Liver (tissue), 9 donors: Measurements from ENCODE around the gene TUT7. TPM values are rescaled to one million over a fixed set of nuclear protein-coding genes. Genes with fewer than 3 reads are reported as not detected.

Experiments
- DNase-seq: peaks from one replicate; pipeline ENCODE4 v3.0.0-alpha.2; 2017; ENCODE audit warnings: low spot score
- H3K27ac ChIP-seq, 2 donors: one replicate each; pipeline ENCODE4 v1.7.0; 2013; ENCODE audit warnings: inconsistent platforms in 2 of 2, low read length in 2 of 2, control low read depth in 1 of 2, low read depth in 1 of 2, mild to moderate bottlenecking in 1 of 2
- H3K27me3 ChIP-seq, 4 donors: one replicate each; pipeline versions ENCODE4 v1.6.1 to v1.7.0; 2013; ENCODE audit warnings: low read length in 3 of 4, inconsistent platforms in 1 of 4, mild to moderate bottlenecking in 1 of 4, moderate library complexity in 1 of 4; ENCODE audit not compliant: control insufficient read depth in 4 of 4, insufficient read depth in 4 of 4
- H3K36me3 ChIP-seq, 4 donors: one replicate each; pipeline versions ENCODE4 v1.6.1 to v1.7.0; 2013; ENCODE audit warnings: low read length in 3 of 4, mild to moderate bottlenecking in 3 of 4, low read depth in 1 of 4, moderate library complexity in 1 of 4; ENCODE audit not compliant: control insufficient read depth in 4 of 4, insufficient read depth in 3 of 4
- H3K4me1 ChIP-seq, 4 donors: one replicate each; pipeline versions ENCODE4 v1.6.1 to v1.7.0; 2013; ENCODE audit warnings: low read length in 3 of 4, mild to moderate bottlenecking in 3 of 4, moderate library complexity in 1 of 4; ENCODE audit not compliant: control insufficient read depth in 4 of 4, insufficient read depth in 4 of 4
- H3K4me3 ChIP-seq, 3 donors: one replicate each; pipeline versions ENCODE4 v1.6.1 to v1.7.0; 2013; ENCODE audit warnings: low read length in 3 of 3, control low read depth in 1 of 3, low read depth in 1 of 3, mild to moderate bottlenecking in 1 of 3
- H3K9ac ChIP-seq, 2 donors: one replicate each; pipeline ENCODE4 v1.7.0; 2013; ENCODE audit warnings: low read length in 2 of 2, mild to moderate bottlenecking in 2 of 2, moderate library complexity in 2 of 2, control low read depth in 1 of 2, low read depth in 1 of 2
- H3K9me3 ChIP-seq, 4 donors: one replicate each; pipeline versions ENCODE4 v1.6.1 to v1.7.0; 2013; ENCODE audit warnings: low read length in 3 of 4; ENCODE audit not compliant: control insufficient read depth in 4 of 4
- ATF3 ChIP-seq: IDR thresholded peaks from 2 replicates; pipeline ENCODE4 v1.6.1; 2016; ENCODE audit warnings: antibody characterized with exemption
- FOXA2 ChIP-seq: IDR thresholded peaks from 2 replicates; pipeline ENCODE4 v1.6.1; 2016; ENCODE audit warnings: antibody characterized with exemption
- GABPA ChIP-seq, 2 donors: IDR thresholded peaks in 1 of 2; conservative IDR thresholded peaks in 1 of 2; 2 replicates each; pipeline ENCODE4 v1.6.1; 2016; ENCODE audit warnings: antibody characterized with exemption in 2 of 2, mild to moderate bottlenecking in 1 of 2, moderate library complexity in 1 of 2
- HNF4A ChIP-seq, 2 donors: conservative IDR thresholded peaks; 2 replicates each; pipeline ENCODE4 v1.6.1; 2016; ENCODE audit warnings: antibody characterized with exemption in 2 of 2, mild to moderate bottlenecking in 2 of 2
- HNF4G ChIP-seq: IDR thresholded peaks from 2 replicates; pipeline ENCODE4 v1.6.1; 2016; ENCODE audit warnings: antibody characterized with exemption
- JUND ChIP-seq, 2 donors: IDR thresholded peaks; 2 replicates each; pipeline ENCODE4 v1.6.1; 2016; ENCODE audit warnings: antibody characterized with exemption in 2 of 2
- MAX ChIP-seq: IDR thresholded peaks from 2 replicates; pipeline ENCODE4 v1.6.1; 2016; ENCODE audit warnings: antibody characterized with exemption
- NR2F2 ChIP-seq: IDR thresholded peaks from 2 replicates; pipeline ENCODE4 v1.6.1; 2016; ENCODE audit warnings: antibody characterized with exemption
- RAD21 ChIP-seq, 2 donors: IDR thresholded peaks; 2 replicates each; pipeline ENCODE4 v1.6.1; 2016; ENCODE audit warnings: antibody characterized with exemption in 2 of 2, mild to moderate bottlenecking in 2 of 2
- RXRA ChIP-seq, 2 donors: IDR thresholded peaks; 2 replicates each; pipeline ENCODE4 v1.6.1; 2017 to 2018; ENCODE audit warnings: antibody characterized with exemption in 2 of 2, mild to moderate bottlenecking in 1 of 2
- YY1 ChIP-seq: IDR thresholded peaks from 2 replicates; pipeline ENCODE4 v1.6.1; 2016; ENCODE audit warnings: antibody characterized with exemption, mild to moderate bottlenecking
- ZBTB33 ChIP-seq: IDR thresholded peaks from 2 replicates; pipeline ENCODE4 v1.6.1; 2016; ENCODE audit warnings: antibody characterized with exemption
- WGBS: extraction: QIAGEN DNeasy Blood & Tissue Kit; methylation state at CpG from one replicate; pipeline ENCODE4 v1.1.7; 2013; 5-methylcytosine and 5-hydroxymethylcytosine counted together
- polyA plus RNA-seq, 2 donors: library from polyadenylated mRNA; stranded (reverse) in 1 of 2; unstranded in 1 of 2; fragments of 200-250 nt in 1 of 2; fragments of >200 nt in 1 of 2; fragmentation: Nextera tagmentation in 1 of 2; extraction: Ambion mirVana in 1 of 2; gene quantifications; one replicate each; pipeline versions ENCODE4 v1.2.1 to v1.2.3, GENCODE V29; 2013 to 2015
- total RNA-seq, 2 donors: library from RNA; depleted of rRNA; stranded (reverse); fragments of >200 nt; gene quantifications; one replicate each; pipeline ENCODE4 v1.2.3, GENCODE V29; 2014
- TF ChIP-seq, protein P1 (sequence below): IDR thresholded peaks from 2 replicates; pipeline ENCODE4 v1.6.1; 2016; ENCODE audit warnings: antibody characterized with exemption, mild to moderate bottlenecking
- donor health status: healthy.
- donor health status: healthy.
- donor health status: healthy.
- donor health status: healthy.
- donor health status: healthy.

The TUT7 gene
- total and polyA plus RNA-seq, 4 donors, result 10.7 to 34.6 (median 15.9) TPM

DNA sequence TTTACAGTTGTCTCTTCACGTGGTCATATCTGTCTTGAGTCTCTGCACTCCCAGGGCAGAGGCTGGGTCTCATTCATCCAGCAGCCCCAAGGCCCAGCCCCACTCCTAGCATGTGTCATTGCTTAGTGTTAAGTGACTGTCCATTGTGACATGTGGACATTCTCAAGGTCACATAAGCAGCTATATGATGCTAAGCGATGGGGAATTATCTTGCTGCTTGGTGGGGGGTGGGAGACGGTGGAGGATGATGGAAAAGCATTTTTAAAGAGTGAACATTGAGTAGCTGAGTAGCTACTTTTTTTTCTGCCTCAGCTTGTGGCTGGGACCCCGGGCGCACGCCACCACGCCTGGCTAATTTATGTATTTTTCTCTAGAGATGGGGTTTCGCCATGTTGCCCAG is 94.7 kb downstream of the TUT7 start, which contains the start of gene C9orf153:
Gene C9orf153 (minus strand): TSS at position 101 of the 400 bp plus-strand sequence. CDS start 30,054 bp downstream, outside the sequence.
- Histone ChIP-seq H3K9ac (no peak within 1 kb of the TSS), H3K4me3 (no peak within 1 kb of the TSS), H3K27me3 (no peaks in the 10 kb centered on the region), H3K27ac (no peak within 1 kb of the TSS), H3K36me3 (peaks cover 0 to 15% (median 13%) of the 10 kb centered on the region in 4 donors), H3K9me3 (no peaks in the 10 kb centered on the region), H3K4me1 (no peaks in the 10 kb centered on the region)
- 83% methylated on average over 8 of the region's 8 CpGs for WGBS
- no peak for DNase-seq
- no peak for TF ChIP-seq HNF4G
- TF ChIP-seq RXRA (IDR thresholded peaks at IDR 0.05), result no peak
- TF ChIP-seq RAD21 (IDR thresholded peaks at IDR 0.05), result no peak

GRCh38 chr9:86257391-86257790 is 96.8 kb downstream of the TUT7 start:
- no peak for TF ChIP-seq RXRA (IDR thresholded peaks at IDR 0.05)
- TF ChIP-seq, protein P1, sequence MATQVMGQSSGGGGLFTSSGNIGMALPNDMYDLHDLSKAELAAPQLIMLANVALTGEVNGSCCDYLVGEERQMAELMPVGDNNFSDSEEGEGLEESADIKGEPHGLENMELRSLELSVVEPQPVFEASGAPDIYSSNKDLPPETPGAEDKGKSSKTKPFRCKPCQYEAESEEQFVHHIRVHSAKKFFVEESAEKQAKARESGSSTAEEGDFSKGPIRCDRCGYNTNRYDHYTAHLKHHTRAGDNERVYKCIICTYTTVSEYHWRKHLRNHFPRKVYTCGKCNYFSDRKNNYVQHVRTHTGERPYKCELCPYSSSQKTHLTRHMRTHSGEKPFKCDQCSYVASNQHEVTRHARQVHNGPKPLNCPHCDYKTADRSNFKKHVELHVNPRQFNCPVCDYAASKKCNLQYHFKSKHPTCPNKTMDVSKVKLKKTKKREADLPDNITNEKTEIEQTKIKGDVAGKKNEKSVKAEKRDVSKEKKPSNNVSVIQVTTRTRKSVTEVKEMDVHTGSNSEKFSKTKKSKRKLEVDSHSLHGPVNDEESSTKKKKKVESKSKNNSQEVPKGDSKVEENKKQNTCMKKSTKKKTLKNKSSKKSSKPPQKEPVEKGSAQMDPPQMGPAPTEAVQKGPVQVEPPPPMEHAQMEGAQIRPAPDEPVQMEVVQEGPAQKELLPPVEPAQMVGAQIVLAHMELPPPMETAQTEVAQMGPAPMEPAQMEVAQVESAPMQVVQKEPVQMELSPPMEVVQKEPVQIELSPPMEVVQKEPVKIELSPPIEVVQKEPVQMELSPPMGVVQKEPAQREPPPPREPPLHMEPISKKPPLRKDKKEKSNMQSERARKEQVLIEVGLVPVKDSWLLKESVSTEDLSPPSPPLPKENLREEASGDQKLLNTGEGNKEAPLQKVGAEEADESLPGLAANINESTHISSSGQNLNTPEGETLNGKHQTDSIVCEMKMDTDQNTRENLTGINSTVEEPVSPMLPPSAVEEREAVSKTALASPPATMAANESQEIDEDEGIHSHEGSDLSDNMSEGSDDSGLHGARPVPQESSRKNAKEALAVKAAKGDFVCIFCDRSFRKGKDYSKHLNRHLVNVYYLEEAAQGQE, result no peak
- no peak for TF ChIP-seq GABPA (IDR thresholded peaks at IDR 0.05 in 1 of 2, conservative IDR thresholded peaks at IDR 0.05 in 1 of 2)
- no peak for TF ChIP-seq RAD21 (IDR thresholded peaks at IDR 0.05)
- no peak for TF ChIP-seq JUND (IDR thresholded peaks at IDR 0.05)
- TF ChIP-seq YY1, result no peak
- TF ChIP-seq MAX, result no peak
- no peak for TF ChIP-seq NR2F2
- Histone ChIP-seq H3K27ac (no peak overlapping the region), H3K4me3 (no peak overlapping the region), H3K27me3 (no peaks in the 10 kb centered on the region), H3K9ac (no peak overlapping the region), H3K4me1 (no peaks in the 10 kb centered on the region), H3K9me3 (no peaks in the 10 kb centered on the region), H3K36me3 (no peaks in the 10 kb centered on the region)
- DNase-seq, result no peak
- WGBS, result 83% methylated on average over 2 of the region's 2 CpGs

DNA sequence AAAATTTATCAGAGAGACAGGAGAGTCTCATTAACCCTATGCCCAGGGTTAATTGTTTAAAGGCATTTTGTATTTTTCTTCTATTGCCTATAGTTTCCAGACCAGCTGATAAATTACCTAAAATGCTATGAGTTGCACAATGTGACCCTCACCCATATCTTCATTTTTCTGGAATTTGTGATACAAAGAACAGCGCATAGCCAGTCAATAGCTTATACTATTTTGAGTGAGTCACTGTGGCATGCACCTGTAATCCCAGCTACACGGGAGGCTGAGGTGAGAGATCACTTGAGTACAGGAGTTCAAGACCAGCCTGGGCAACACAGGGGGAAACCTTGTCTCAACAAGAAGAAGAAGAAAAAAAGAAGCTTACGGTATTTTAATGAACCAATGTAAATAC is 97.6 kb downstream of the TUT7 start:
- Histone ChIP-seq H3K27me3 (no peaks in the 10 kb centered on the region), H3K27ac (no peak overlapping the region), H3K4me1 (no peaks in the 10 kb centered on the region), H3K9ac (no peak overlapping the region), H3K36me3 (no peaks in the 10 kb centered on the region), H3K9me3 (no peaks in the 10 kb centered on the region), H3K4me3 (no peak overlapping the region)
- 91% methylated on average over 3 of the region's 3 CpGs for WGBS
- DNase-seq, result no peak
- TF ChIP-seq NR2F2 (no peak), FOXA2 (no peak)

GRCh38 chr9:86253577-86253976 is 100.6 kb downstream of the TUT7 start:
- H3K27ac ChIP-seq, result no peak overlapping the region
- WGBS, result 97% methylated on average over 3 of the region's 3 CpGs
- no peaks in the 10 kb centered on the region for H3K27me3 ChIP-seq
- H3K9ac ChIP-seq, result no peak overlapping the region
- H3K36me3 ChIP-seq, result no peaks in the 10 kb centered on the region
- no peaks in the 10 kb centered on the region for H3K4me1 ChIP-seq
- H3K4me3 ChIP-seq, result no peak overlapping the region
- TF ChIP-seq GABPA (IDR thresholded peaks at IDR 0.05 in 1 of 2, conservative IDR thresholded peaks at IDR 0.05 in 1 of 2), result no peak
- TF ChIP-seq HNF4G, result no peak
- TF ChIP-seq MAX, result no peak
- no peak for TF ChIP-seq NR2F2
- no peak for TF ChIP-seq JUND (IDR thresholded peaks at IDR 0.05)
- no peak for TF ChIP-seq ATF3
- no peak for TF ChIP-seq RAD21 (IDR thresholded peaks at IDR 0.05)
- no peak for TF ChIP-seq HNF4A (conservative IDR thresholded peaks at IDR 0.05)
- no peak for TF ChIP-seq ZBTB33
- no peaks in the 10 kb centered on the region for H3K9me3 ChIP-seq
- no peak for DNase-seq
